Adrenal gland (tissue), 5 donors: ENCODE measurements around the gene RIPOR2.

Source experiments
- POLR2A ChIP-seq, 2 donors: fragments of 450-650 bp; IDR thresholded peaks; one replicate each; pipeline ENCODE4 v1.6.1; 2017; ENCODE audit warnings: antibody characterized with exemption in 2 of 2, mild to moderate bottlenecking in 2 of 2, moderate library complexity in 1 of 2
- TF ChIP-seq, protein P1 (sequence below), 6 experiments: fragments of 450-650 bp in 4 of 6; fragments of 200-600 bp in 2 of 6; sonication (generic) in 1 of 6; IDR thresholded peaks; 1 replicate in 5 of 6; 2 replicates in 1 of 6; pipeline versions ENCODE4 v1.5.1 to v1.8.0; 2016 to 2021; ENCODE audit warnings: antibody characterized with exemption in 6 of 6, mild to moderate bottlenecking in 2 of 6, moderate library complexity in 1 of 6
- donor health status: DM: no; HTN: no; CAD: no.

- TF ChIP-seq, protein P1, sequence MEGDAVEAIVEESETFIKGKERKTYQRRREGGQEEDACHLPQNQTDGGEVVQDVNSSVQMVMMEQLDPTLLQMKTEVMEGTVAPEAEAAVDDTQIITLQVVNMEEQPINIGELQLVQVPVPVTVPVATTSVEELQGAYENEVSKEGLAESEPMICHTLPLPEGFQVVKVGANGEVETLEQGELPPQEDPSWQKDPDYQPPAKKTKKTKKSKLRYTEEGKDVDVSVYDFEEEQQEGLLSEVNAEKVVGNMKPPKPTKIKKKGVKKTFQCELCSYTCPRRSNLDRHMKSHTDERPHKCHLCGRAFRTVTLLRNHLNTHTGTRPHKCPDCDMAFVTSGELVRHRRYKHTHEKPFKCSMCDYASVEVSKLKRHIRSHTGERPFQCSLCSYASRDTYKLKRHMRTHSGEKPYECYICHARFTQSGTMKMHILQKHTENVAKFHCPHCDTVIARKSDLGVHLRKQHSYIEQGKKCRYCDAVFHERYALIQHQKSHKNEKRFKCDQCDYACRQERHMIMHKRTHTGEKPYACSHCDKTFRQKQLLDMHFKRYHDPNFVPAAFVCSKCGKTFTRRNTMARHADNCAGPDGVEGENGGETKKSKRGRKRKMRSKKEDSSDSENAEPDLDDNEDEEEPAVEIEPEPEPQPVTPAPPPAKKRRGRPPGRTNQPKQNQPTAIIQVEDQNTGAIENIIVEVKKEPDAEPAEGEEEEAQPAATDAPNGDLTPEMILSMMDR (IDR thresholded peaks at IDR 0.05): no peak
- TF ChIP-seq POLR2A (IDR thresholded peaks at IDR 0.05): no peak
Measured at GRCh38 chr6:24864343-24864742, 71.4 kb downstream of the RIPOR2 start.
